ENCODE measurements around the gene RARRES1.
"Not testable (repeated sequence)": the region's sequence is repeated elsewhere in the genome, so short reads cannot be mapped to it uniquely, and the experiment has no call there.

The RARRES1 gene

GRCh38 chr3:158700559-158700958 lies 31.7 kb downstream of the RARRES1 start:
- no peaks in the 10 kb centered on the region for H3K4me1 ChIP-seq (ENCODE audit: insufficient read depth, insufficient read length)
- no peak for TF ChIP-seq YY1 (IDR thresholded peaks at IDR 0.05; ENCODE audit: insufficient read depth, insufficient read length)
- TF ChIP-seq ZNF274 (IDR thresholded peaks at IDR 0.05; ENCODE audit: low read depth, low read length) = no peak
- TF ChIP-seq SUZ12 (IDR thresholded peaks at IDR 0.05; ENCODE audit: extremely low read depth, insufficient read depth, insufficient read length) = no peak
- H3K9ac ChIP-seq (ENCODE audit: insufficient read length, low read depth) = no peak overlapping the region
- H3K9me3 ChIP-seq (ENCODE audit: insufficient read depth, low read length) = no peaks in the 10 kb centered on the region
- no peak for DNase-seq (ENCODE audit: low read depth, low spot score)
- H3K27me3 ChIP-seq (ENCODE audit: insufficient read depth, insufficient read length) = no peaks in the 10 kb centered on the region
- H3K36me3 ChIP-seq (ENCODE audit: insufficient read depth, insufficient read length, low read length) = peaks cover 15% of the 10 kb centered on the region
- H3K4me3 ChIP-seq (ENCODE audit: insufficient read length, low read depth) = no peak overlapping the region

DNA sequence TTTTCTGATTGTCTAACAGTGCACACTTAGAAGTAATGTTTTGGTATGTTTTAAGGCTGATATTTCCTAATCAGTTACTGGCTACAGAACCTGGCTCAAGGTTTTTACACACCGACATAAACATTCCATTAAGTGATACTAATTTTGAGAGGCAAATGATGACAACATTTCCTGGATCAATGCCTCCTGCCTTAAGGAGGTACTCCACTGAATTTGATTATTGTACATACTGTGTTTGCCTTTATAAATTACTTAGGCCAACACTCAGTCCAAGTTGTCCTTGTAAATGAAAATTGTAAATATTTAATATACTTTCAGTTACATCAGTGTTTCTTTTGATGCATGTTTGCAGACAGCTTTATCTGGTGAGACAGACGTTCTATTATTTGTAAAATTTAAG lies 35.6 kb downstream of the RARRES1 start:
- Histone ChIP-seq H3K9ac (ENCODE audit: insufficient read length, low read depth) (no peak overlapping the region), H3K9me3 (ENCODE audit: insufficient read depth, low read length) (no peaks in the 10 kb centered on the region), H3K36me3 (ENCODE audit: insufficient read depth, insufficient read length, low read length) (peaks cover 40% of the 10 kb centered on the region), H3K4me3 (ENCODE audit: insufficient read length, low read depth) (no peak overlapping the region), H3K27me3 (ENCODE audit: insufficient read depth, insufficient read length) (no peaks in the 10 kb centered on the region), H3K4me1 (ENCODE audit: insufficient read depth, insufficient read length) (no peaks in the 10 kb centered on the region)
- DNase-seq (ENCODE audit: low read depth, low spot score) = no peak
- no peak for TF ChIP-seq YY1 (IDR thresholded peaks at IDR 0.05; ENCODE audit: insufficient read depth, insufficient read length)
- no peak for TF ChIP-seq SUZ12 (IDR thresholded peaks at IDR 0.05; ENCODE audit: extremely low read depth, insufficient read depth, insufficient read length)
- TF ChIP-seq ZNF274 (IDR thresholded peaks at IDR 0.05; ENCODE audit: low read depth, low read length) = no peak

DNA sequence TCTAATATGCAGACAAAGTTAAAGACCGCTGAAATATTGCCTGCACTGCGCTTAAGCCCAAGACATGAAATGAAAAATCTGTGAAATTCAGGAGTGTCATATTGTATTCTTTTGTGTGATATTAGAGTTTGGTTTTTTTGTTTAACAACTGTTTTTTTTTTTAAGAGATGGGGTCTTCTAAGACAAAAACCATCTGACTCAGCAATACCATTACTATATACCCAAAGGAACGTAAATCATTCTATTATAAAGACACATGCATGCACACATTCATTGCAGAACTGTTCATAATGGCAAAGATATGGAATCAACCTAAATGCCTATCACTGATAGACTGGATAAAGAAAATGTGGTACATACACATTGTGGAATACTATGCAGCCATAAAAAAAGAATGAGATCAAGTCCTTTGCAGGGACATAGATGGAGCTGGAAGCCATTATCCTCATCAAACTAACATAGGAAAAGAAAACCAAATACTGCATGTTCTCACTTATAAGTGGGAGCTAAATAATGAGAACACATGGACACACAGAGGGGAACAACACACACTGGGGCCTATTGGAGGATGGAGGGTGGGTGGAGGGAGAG lies 38.3 kb downstream of the RARRES1 start:
- not testable (repeated sequence) for H3K27me3 ChIP-seq (ENCODE audit: insufficient read depth, insufficient read length); H3K4me3 ChIP-seq (ENCODE audit: insufficient read length, low read depth); H3K9me3 ChIP-seq (ENCODE audit: insufficient read depth, low read length); DNase-seq (ENCODE audit: low read depth, low spot score); H3K4me1 ChIP-seq (ENCODE audit: insufficient read depth, insufficient read length); H3K9ac ChIP-seq (ENCODE audit: insufficient read length, low read depth)
- peaks cover 60% of the 10 kb centered on the region for H3K36me3 ChIP-seq (ENCODE audit: insufficient read depth, insufficient read length, low read length)

DNA sequence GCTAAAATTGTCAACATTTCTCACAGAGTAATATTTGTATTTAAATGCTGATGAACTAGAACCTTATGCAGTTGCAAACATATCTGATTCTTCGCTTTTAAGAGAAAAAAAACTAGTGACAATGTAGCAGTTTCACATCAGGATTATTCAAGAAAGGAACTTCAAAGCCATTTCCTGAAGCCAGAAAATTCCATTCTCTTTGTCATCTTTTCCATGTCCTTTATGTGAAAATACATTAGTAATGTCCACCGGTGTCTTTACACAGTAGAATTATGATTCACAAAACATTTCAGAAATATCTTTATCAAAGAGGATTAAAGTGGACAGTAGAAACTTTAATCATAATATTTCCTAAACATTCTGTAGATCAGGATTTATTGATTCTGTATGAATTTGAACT lies 47.1 kb downstream of the RARRES1 start:
- Histone ChIP-seq H3K4me1 (ENCODE audit: insufficient read depth, insufficient read length) (no peaks in the 10 kb centered on the region), H3K4me3 (ENCODE audit: insufficient read length, low read depth) (no peak overlapping the region), H3K9me3 (ENCODE audit: insufficient read depth, low read length) (no peaks in the 10 kb centered on the region), H3K36me3 (ENCODE audit: insufficient read depth, insufficient read length, low read length) (peaks cover 28% of the 10 kb centered on the region), H3K9ac (ENCODE audit: insufficient read length, low read depth) (no peak overlapping the region), H3K27me3 (ENCODE audit: insufficient read depth, insufficient read length) (no peaks in the 10 kb centered on the region)
- TF ChIP-seq YY1 (IDR thresholded peaks at IDR 0.05; ENCODE audit: insufficient read depth, insufficient read length) = no peak
- no peak for TF ChIP-seq ZNF274 (IDR thresholded peaks at IDR 0.05; ENCODE audit: low read depth, low read length)
- no peak for TF ChIP-seq SUZ12 (IDR thresholded peaks at IDR 0.05; ENCODE audit: extremely low read depth, insufficient read depth, insufficient read length)
- DNase-seq (ENCODE audit: low read depth, low spot score) = no peak

DNA sequence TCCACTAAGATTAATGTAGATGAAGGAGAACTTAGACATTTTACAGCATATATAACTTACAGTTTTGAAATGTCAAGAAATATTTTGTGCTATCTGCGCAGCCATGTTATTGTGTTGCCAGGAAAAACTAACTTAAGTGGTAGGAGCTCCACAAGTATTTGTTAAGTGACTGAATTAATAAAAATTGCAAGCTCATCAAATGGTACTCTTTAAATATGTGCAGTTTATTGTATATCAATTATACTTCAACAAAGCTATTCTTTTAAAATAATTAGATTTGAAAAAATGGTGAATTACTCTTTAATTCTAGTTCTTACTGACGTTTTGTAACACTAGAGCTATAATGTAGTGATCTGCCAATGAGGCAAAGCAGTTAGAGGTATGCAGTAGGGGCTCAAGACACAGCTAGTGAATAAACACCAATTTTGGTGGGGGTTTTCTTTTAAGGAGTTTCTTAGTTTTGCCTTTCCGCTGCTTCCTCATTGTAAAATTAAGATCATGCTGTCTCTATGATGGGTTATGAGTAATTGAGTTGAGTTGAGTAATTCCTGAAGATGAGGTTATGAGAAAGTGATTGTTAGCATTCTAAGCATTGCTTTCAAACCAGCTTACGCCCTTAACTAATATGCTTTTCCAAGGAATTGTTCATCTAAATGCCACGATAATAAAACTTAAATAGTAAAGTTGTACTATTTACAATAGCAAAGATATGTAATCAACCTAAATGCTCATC lies 48.9 kb downstream of the RARRES1 start:
- H3K9ac ChIP-seq (ENCODE audit: insufficient read length, low read depth) = no peak overlapping the region
- no peaks in the 10 kb centered on the region for H3K9me3 ChIP-seq (ENCODE audit: insufficient read depth, low read length)
- H3K4me3 ChIP-seq (ENCODE audit: insufficient read length, low read depth) = no peak overlapping the region
- no peaks in the 10 kb centered on the region for H3K4me1 ChIP-seq (ENCODE audit: insufficient read depth, insufficient read length)
- H3K27me3 ChIP-seq (ENCODE audit: insufficient read depth, insufficient read length) = no peaks in the 10 kb centered on the region
- DNase-seq (ENCODE audit: low read depth, low spot score) = no peak
- no peak for TF ChIP-seq SUZ12 (IDR thresholded peaks at IDR 0.05; ENCODE audit: extremely low read depth, insufficient read depth, insufficient read length)
- no peak for TF ChIP-seq ZNF274 (IDR thresholded peaks at IDR 0.05; ENCODE audit: low read depth, low read length)
- TF ChIP-seq YY1 (IDR thresholded peaks at IDR 0.05; ENCODE audit: insufficient read depth, insufficient read length) = no peak
- H3K36me3 ChIP-seq (ENCODE audit: insufficient read depth, insufficient read length, low read length) = peaks cover 24% of the 10 kb centered on the region

DNA sequence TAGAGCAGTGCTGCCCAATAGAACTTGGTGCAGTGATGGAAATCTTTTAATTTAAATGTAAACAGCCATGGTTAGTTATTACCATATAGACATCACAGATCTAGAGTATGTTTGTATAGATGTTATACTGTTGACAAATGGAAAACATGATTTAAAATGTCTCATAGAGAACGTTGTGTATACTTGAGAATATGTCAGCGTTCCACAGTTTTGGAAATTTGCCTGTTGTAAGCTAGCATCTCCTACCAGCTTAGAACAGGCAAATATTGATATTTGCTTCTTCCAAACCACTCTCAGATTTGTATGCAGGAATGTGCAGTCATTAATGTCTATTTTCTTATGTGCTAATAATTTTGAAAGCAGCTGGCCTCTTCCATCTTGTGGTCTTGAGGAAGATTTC lies 51.4 kb downstream of the RARRES1 start:
- Histone ChIP-seq H3K4me1 (ENCODE audit: insufficient read depth, insufficient read length) (no peaks in the 10 kb centered on the region), H3K27me3 (ENCODE audit: insufficient read depth, insufficient read length) (no peaks in the 10 kb centered on the region), H3K36me3 (ENCODE audit: insufficient read depth, insufficient read length, low read length) (peaks cover 33% of the 10 kb centered on the region), H3K4me3 (ENCODE audit: insufficient read length, low read depth) (no peak overlapping the region), H3K9ac (ENCODE audit: insufficient read length, low read depth) (no peak overlapping the region), H3K9me3 (ENCODE audit: insufficient read depth, low read length) (no peaks in the 10 kb centered on the region)
- TF ChIP-seq YY1 (IDR thresholded peaks at IDR 0.05; ENCODE audit: insufficient read depth, insufficient read length) (no peak), SUZ12 (IDR thresholded peaks at IDR 0.05; ENCODE audit: extremely low read depth, insufficient read depth, insufficient read length) (no peak), ZNF274 (IDR thresholded peaks at IDR 0.05; ENCODE audit: low read depth, low read length) (no peak)
- DNase-seq (ENCODE audit: low read depth, low spot score) = no peak

- no peaks in the 10 kb centered on the region for H3K4me1 ChIP-seq (ENCODE audit: insufficient read depth, insufficient read length)
- H3K4me3 ChIP-seq (ENCODE audit: insufficient read length, low read depth) = no peak overlapping the region
- DNase-seq (ENCODE audit: low read depth, low spot score) = no peak
- H3K9me3 ChIP-seq (ENCODE audit: insufficient read depth, low read length) = no peaks in the 10 kb centered on the region
- H3K27me3 ChIP-seq (ENCODE audit: insufficient read depth, insufficient read length) = no peaks in the 10 kb centered on the region
- H3K9ac ChIP-seq (ENCODE audit: insufficient read length, low read depth) = no peak overlapping the region
- peaks cover 24% of the 10 kb centered on the region for H3K36me3 ChIP-seq (ENCODE audit: insufficient read depth, insufficient read length, low read length)
- no peak for TF ChIP-seq YY1 (IDR thresholded peaks at IDR 0.05; ENCODE audit: insufficient read depth, insufficient read length)
- no peak for TF ChIP-seq ZNF274 (IDR thresholded peaks at IDR 0.05; ENCODE audit: low read depth, low read length)
- TF ChIP-seq SUZ12 (IDR thresholded peaks at IDR 0.05; ENCODE audit: extremely low read depth, insufficient read depth, insufficient read length) = no peak
These were observed 52.7 kb downstream of the RARRES1 start for GRCh38 chr3:158679547-158680000.
